Renal cortical epithelial cell (primary cell): ENCODE results near the gene ORC3. TPM values are rescaled to one million over a fixed set of nuclear protein-coding genes. Genes with fewer than 3 reads are reported as not detected.

ENCODE experiments used
- total RNA-seq: library from RNA; depleted of rRNA; stranded (reverse); fragments of >200 nt; gene quantifications from 2 replicates; pipeline ENCODE4 v1.2.3, GENCODE V29; 2014

The ORC3 gene
- total RNA-seq, 1 donor from 2014 or later: 24.7 TPM

Other genes starting within 250 kb of the ORC3 start
- 2.1 TPM in 1 of 2 replicates, not detected in the other for gene C6orf163, start 245.3 kb upstream of the ORC3 start, total RNA-seq
- gene CFAP206, start 182.2 kb upstream of the ORC3 start, total RNA-seq: 0.17 and 9.0 TPM in 2 replicates
- gene SLC35A1, start 117.2 kb upstream of the ORC3 start, total RNA-seq: 15.8 and 27.7 TPM in 2 replicates
- gene RARS2, start 148 bp upstream of the ORC3 start, total RNA-seq: 46.1 and 54.2 TPM in 2 replicates
- 19.4 and 29.7 TPM in 2 replicates for gene AKIRIN2, start 112.1 kb downstream of the ORC3 start, total RNA-seq